Body of pancreas (tissue), 4 donors: ENCODE results near the gene WASF3. TPM values are rescaled to one million over a fixed set of nuclear protein-coding genes. Genes with fewer than 3 reads are reported as not detected.

ENCODE experiments used
- ATAC-seq: fragments of 150-250 bp; one replicate; pipeline ENCODE4 v1.9.1; 2016
- DNase-seq, 4 donors: peaks; one replicate each; pipeline ENCODE4 v3.0.0-alpha.2; 2019
- H3K27ac ChIP-seq, 4 donors: fragments of 200-600 bp; sonication (generic); 1 replicate in 3 of 4; 2 replicates in 1 of 4; pipeline versions ENCODE4 v1.5.1 to v1.6.1; 2016 to 2019; ENCODE audit warnings: mild to moderate bottlenecking in 1 of 4, mixed read lengths in 1 of 4, moderate library complexity in 1 of 4
- H3K27me3 ChIP-seq, 2 donors: fragments of 200-600 bp; sonication (generic); one replicate each; pipeline ENCODE4 v1.6.0; 2016; ENCODE audit warnings: mild to moderate bottlenecking in 1 of 2
- H3K36me3 ChIP-seq, 2 donors: fragments of 200-600 bp; sonication (generic); replicated peaks in 1 of 2; 2 replicates each; pipeline ENCODE4 v1.5.1; 2016; ENCODE audit warnings: low read depth in 2 of 2; ENCODE audit not compliant: insufficient read depth in 1 of 2
- H3K4me1 ChIP-seq: fragments of 200-600 bp; sonication (generic); one replicate; pipeline ENCODE4 v1.6.0; 2016
- H3K4me3 ChIP-seq, 2 donors: fragments of 200-600 bp; sonication (generic); 1 replicate in 1 of 2; 2 replicates in 1 of 2; pipeline ENCODE4 v1.5.1; 2016 to 2019
- H3K9me3 ChIP-seq, 3 donors: fragments of 200-600 bp; sonication (generic); 1 replicate in 2 of 3; 2 replicates in 1 of 3; pipeline ENCODE4 v1.5.1; 2016
- CTCF ChIP-seq, 7 experiments: fragments of 450-650 bp in 4 of 7; fragments of 200-600 bp in 3 of 7; sonication (generic) in 3 of 7; IDR thresholded peaks; one replicate each; pipeline ENCODE4 v1.5.1; 2016 to 2019; ENCODE audit warnings: antibody characterized with exemption in 7 of 7
- POLR2A ChIP-seq, 3 donors: fragments of 450-650 bp; IDR thresholded peaks; one replicate each; pipeline ENCODE4 v1.6.1; 2016; ENCODE audit warnings: antibody characterized with exemption in 3 of 3, mild to moderate bottlenecking in 2 of 3
- WGBS, 2 donors: methylation state at CpG; one replicate each; pipeline ENCODE4 v1.1.5; 2017; 5-methylcytosine and 5-hydroxymethylcytosine counted together
- intact Hi-C: fragments of 100-400 bp; cut with DNase I; formaldehyde crosslinking; loops from one replicate; pipeline ENCODE4 v1.15.1; 2023
- total RNA-seq, 2 donors: library from RNA; depleted of rRNA; stranded (reverse); fragments of >200 nt; gene quantifications; one replicate each; pipeline ENCODE4 v1.1.0, GENCODE V29; 2016

The WASF3 gene
- total RNA-seq, 2 donors from 2014 or later, result 6.0 to 13.2 TPM

GRCh38 chr13:26664286-26664685 is 106.8 kb downstream of the WASF3 start:
- Histone ChIP-seq H3K4me1 (no peaks in the 10 kb centered on the region), H3K27ac (no peak overlapping the region), H3K9me3 (no peaks in the 10 kb centered on the region), H3K4me3 (no peak overlapping the region), H3K27me3 (no peaks in the 10 kb centered on the region), H3K36me3 (no peaks in the 10 kb centered on the region)
- DNase-seq, result no peak
- no peak for ATAC-seq
- TF ChIP-seq POLR2A (IDR thresholded peaks at IDR 0.05) (no peak), CTCF (IDR thresholded peaks at IDR 0.05) (no peak)
- WGBS, 2 donors, result 85 to 91% methylated on average over 2 of the region's 2 CpGs
- intact Hi-C loops, result no loop called here

- Histone ChIP-seq H3K9me3 (no peaks in the 10 kb centered on the region), H3K36me3 (no peaks in the 10 kb centered on the region), H3K27me3 (no peaks in the 10 kb centered on the region), H3K4me3 (no peak overlapping the region), H3K27ac (no peak overlapping the region), H3K4me1 (no peaks in the 10 kb centered on the region)
- TF ChIP-seq CTCF (IDR thresholded peaks at IDR 0.05), result no peak
- no peak for TF ChIP-seq POLR2A (IDR thresholded peaks at IDR 0.05)
- ATAC-seq, result no peak
- intact Hi-C loops, result no loop called here
- DNase-seq, result no peak
- 74 to 85% methylated on average over 3 of the region's 3 CpGs for WGBS, 2 donors
Measured at GRCh38 chr13:26664876-26665275, 107.4 kb downstream of the WASF3 start.

GRCh38 chr13:26668357-26669146 is 111.1 kb downstream of the WASF3 start:
- 85 to 89% methylated on average over 5 of the region's 5 CpGs for WGBS, 2 donors
- TF ChIP-seq CTCF (IDR thresholded peaks at IDR 0.05), result no peak
- TF ChIP-seq POLR2A (IDR thresholded peaks at IDR 0.05), result no peak
- Histone ChIP-seq H3K4me3 (no peak overlapping the region), H3K27ac (no peak overlapping the region), H3K4me1 (no peaks in the 10 kb centered on the region), H3K36me3 (no peaks in the 10 kb centered on the region), H3K9me3 (no peaks in the 10 kb centered on the region), H3K27me3 (no peaks in the 10 kb centered on the region)
- DNase-seq (no peak), ATAC-seq (no peak)
- intact Hi-C loops, result no loop called here

GRCh38 chr13:26673890-26674289 is 116.4 kb downstream of the WASF3 start:
- WGBS, 2 donors, result 92 to 95% methylated on average over 5 of the region's 5 CpGs

More at GRCh38 chr13:26673890-26674289, 116.4 kb downstream of the WASF3 start:
- no peak for ATAC-seq
- H3K36me3 ChIP-seq, result no peaks in the 10 kb centered on the region
- TF ChIP-seq POLR2A (IDR thresholded peaks at IDR 0.05), result no peak
- no peak for TF ChIP-seq CTCF (IDR thresholded peaks at IDR 0.05)
- H3K27me3 ChIP-seq, result no peaks in the 10 kb centered on the region
- no peak overlapping the region for H3K27ac ChIP-seq
- H3K9me3 ChIP-seq, result no peaks in the 10 kb centered on the region
- intact Hi-C loops, result no loop called here
- no peak for DNase-seq
- no peak overlapping the region for H3K4me3 ChIP-seq
- no peaks in the 10 kb centered on the region for H3K4me1 ChIP-seq
